ENCODE data around the gene DDTL.
"Not testable (repeated sequence)": the region's sequence is repeated elsewhere in the genome, so short reads cannot be mapped to it uniquely, and the experiment has no call there.

Gene DDTL

DNA sequence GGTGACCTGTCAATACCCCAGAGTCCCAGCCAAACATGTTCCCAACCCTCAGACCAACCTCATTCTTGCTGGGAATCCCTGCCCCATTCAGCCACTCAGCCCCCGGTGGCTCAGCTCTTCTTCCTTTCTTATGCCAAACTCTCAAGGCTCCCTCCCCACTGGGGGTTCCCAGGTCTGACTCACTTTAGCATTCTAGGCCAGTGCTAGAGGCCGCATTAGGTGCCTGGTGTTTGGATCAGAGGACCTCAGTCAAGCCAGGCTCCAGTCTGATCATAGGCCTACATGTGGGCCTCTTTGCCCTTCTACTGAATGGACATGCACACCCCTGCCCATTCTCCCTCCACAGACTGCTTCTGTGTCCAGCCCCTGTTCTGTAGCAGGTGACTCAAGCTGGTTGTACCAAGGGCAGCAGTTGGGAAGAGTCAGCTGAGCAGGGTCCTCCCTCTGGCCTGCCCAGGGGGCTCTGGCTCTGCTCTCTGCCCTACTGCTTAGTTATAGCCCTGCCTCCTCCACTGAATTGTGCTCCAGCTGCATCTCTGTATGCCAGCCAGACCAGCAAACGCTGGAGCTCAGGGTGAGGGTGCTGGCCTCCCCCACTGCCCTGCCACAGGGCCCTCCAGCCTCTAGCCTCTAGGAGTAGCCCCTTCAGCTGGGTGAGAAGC is 23.0 kb downstream of the DDTL start:
- H3K4me3 ChIP-seq (ENCODE audit: low read length); DNase-seq; H3K4ac ChIP-seq (ENCODE audit: low read depth, low read length); H3K27ac ChIP-seq (ENCODE audit: low read depth, low read length); H4K8ac ChIP-seq (ENCODE audit: low read depth, low read length); H3K4me2 ChIP-seq (ENCODE audit: low read length); H2BK120ac ChIP-seq (ENCODE audit: low read depth, low read length); H2BK15ac ChIP-seq (replicated peaks; ENCODE audit: low read depth); H3K4me1 ChIP-seq (ENCODE audit: control insufficient read depth, low read depth, low read length); H3K9ac ChIP-seq (ENCODE audit: low read length); H3K23ac ChIP-seq (ENCODE audit: low read length); H3K56ac ChIP-seq (ENCODE audit: low read length); H3K36me3 ChIP-seq (ENCODE audit: control insufficient read depth, insufficient read depth, low read length); H4K5ac ChIP-seq (ENCODE audit: low read length); H3K79me2 ChIP-seq (ENCODE audit: control insufficient read depth, insufficient read depth, low read length); H3K79me1 ChIP-seq (ENCODE audit: low read length); H3K27me3 ChIP-seq (ENCODE audit: insufficient read depth, low read length, poor library complexity); H2AK5ac ChIP-seq (ENCODE audit: low read length); H3K18ac ChIP-seq (ENCODE audit: low read length); H2BK5ac ChIP-seq (ENCODE audit: low read length): not testable (repeated sequence)
- WGBS (ENCODE audit: extremely low coverage, insufficient coverage, low lambda C conversion rate), result no CpG with 5 or more reads among the region's 3 CpGs

DNA sequence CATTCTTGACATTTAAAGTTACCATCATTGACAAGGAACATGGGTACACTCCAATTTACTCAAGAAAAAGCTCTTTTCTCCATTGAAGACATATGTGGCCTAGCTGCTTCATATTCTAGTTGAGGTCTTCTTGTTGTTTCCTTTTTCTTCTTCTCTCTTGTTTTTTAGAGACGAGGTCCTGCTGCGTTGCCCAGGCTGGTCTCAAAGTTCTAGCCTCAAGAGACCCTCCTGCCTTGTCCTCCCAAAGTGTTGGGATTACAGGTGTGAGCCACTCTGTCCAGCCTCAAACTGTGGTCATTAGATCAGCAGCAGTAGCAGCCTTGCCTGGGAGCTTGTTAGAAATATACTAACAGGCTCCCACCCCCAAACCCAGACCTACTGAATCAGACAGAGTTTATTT is 26.4 kb downstream of the DDTL start:
- not testable (repeated sequence) for H3K9ac ChIP-seq (ENCODE audit: low read length); H2BK120ac ChIP-seq (ENCODE audit: low read depth, low read length); H3K56ac ChIP-seq (ENCODE audit: low read length); DNase-seq; H2BK5ac ChIP-seq (ENCODE audit: low read length); H3K4me1 ChIP-seq (ENCODE audit: control insufficient read depth, low read depth, low read length); H3K4ac ChIP-seq (ENCODE audit: low read depth, low read length); H3K18ac ChIP-seq (ENCODE audit: low read length); H3K79me2 ChIP-seq (ENCODE audit: control insufficient read depth, insufficient read depth, low read length); H3K36me3 ChIP-seq (ENCODE audit: control insufficient read depth, insufficient read depth, low read length); H4K8ac ChIP-seq (ENCODE audit: low read depth, low read length); H3K27me3 ChIP-seq (ENCODE audit: insufficient read depth, low read length, poor library complexity); H2AK5ac ChIP-seq (ENCODE audit: low read length); H3K79me1 ChIP-seq (ENCODE audit: low read length); H3K23ac ChIP-seq (ENCODE audit: low read length); H2BK15ac ChIP-seq (replicated peaks; ENCODE audit: low read depth); H3K27ac ChIP-seq (ENCODE audit: low read depth, low read length); H4K5ac ChIP-seq (ENCODE audit: low read length); H3K4me2 ChIP-seq (ENCODE audit: low read length); H3K4me3 ChIP-seq (ENCODE audit: low read length)
- no CpG with 5 or more reads among the region's 2 CpGs for WGBS (ENCODE audit: extremely low coverage, insufficient coverage, low lambda C conversion rate)

DNA sequence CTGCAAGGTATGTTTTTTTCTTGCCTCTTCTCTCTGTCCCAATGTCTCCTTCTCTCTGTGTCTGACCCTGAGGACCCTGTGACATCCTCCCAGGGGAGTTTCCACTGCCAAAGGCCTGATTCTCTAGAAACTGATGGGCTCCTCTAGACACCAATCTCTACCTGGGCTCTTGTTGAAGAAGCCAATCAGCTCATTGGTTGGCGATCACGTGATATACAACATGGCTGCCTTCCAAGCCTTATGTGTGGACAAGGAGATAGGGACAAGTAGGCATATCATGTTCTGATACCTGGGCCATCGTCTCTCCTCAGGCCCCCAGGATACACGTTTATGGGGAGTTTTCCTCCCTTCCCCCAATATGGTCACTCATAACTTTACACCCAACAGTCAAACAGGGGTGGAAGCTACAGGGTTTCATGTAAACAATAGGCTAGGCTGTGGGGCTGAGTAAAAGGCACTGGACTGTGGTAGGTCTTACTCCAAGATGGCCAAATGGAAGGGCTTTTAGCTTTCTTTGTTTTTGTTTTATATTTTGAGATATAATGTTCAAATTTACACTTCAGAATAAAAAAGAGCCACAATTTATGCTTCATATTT is 27.0 kb downstream of the DDTL start:
- H3K4me3 ChIP-seq (ENCODE audit: low read length), result not testable (repeated sequence)
- no CpG with 5 or more reads among the region's 4 CpGs for WGBS (ENCODE audit: extremely low coverage, insufficient coverage, low lambda C conversion rate)

DNA sequence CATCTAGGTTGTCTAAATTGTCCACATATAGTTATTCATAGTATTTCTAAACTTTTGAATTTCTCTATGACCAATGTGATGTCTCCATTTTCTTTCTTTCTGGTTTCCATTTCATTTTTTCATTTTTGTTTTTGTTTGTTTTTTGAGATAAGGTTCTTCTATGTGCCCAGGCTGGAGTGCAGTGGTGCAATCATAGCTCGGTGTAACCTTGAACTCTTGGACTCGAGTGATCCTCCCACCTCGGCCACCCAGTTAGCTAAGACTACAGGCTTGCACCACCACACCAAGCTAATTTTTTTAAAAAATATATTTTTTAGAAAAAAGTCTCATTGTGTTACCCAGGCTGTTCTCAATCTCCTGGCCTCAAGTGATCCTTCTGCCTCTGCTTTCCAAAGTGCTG is 30.4 kb downstream of the DDTL start:
- Histone ChIP-seq H3K18ac (ENCODE audit: low read length) (no peak overlapping the region), H3K79me1 (ENCODE audit: low read length) (no peaks in the 10 kb centered on the region), H3K79me2 (ENCODE audit: control insufficient read depth, insufficient read depth, low read length) (no peaks in the 10 kb centered on the region), H4K5ac (ENCODE audit: low read length) (no peak overlapping the region), H3K9ac (ENCODE audit: low read length) (no peak overlapping the region), H3K4ac (ENCODE audit: low read depth, low read length) (no peak overlapping the region), H3K27me3 (ENCODE audit: insufficient read depth, low read length, poor library complexity) (no peaks in the 10 kb centered on the region), H3K4me1 (ENCODE audit: control insufficient read depth, low read depth, low read length) (no peaks in the 10 kb centered on the region), H2AK5ac (ENCODE audit: low read length) (no peak overlapping the region), H3K56ac (ENCODE audit: low read length) (no peak overlapping the region), H4K8ac (ENCODE audit: low read depth, low read length) (no peak overlapping the region), H2BK5ac (ENCODE audit: low read length) (no peak overlapping the region), H3K23ac (ENCODE audit: low read length) (no peak overlapping the region), H3K4me3 (ENCODE audit: low read length) (no peak overlapping the region), H3K4me2 (ENCODE audit: low read length) (no peak overlapping the region), H2BK120ac (ENCODE audit: low read depth, low read length) (no peak overlapping the region), H3K36me3 (ENCODE audit: control insufficient read depth, insufficient read depth, low read length) (no peaks in the 10 kb centered on the region), H3K27ac (ENCODE audit: low read depth, low read length) (no peak overlapping the region), H2BK15ac (replicated peaks; ENCODE audit: low read depth) (no peak overlapping the region)
- DNase-seq, result no peak
- no CpG with 5 or more reads among the region's 3 CpGs for WGBS (ENCODE audit: extremely low coverage, insufficient coverage, low lambda C conversion rate)

More for the DNA sequence above, 27.0 kb downstream of the DDTL start:
- not testable (repeated sequence) for H3K27me3 ChIP-seq (ENCODE audit: insufficient read depth, low read length, poor library complexity); H3K23ac ChIP-seq (ENCODE audit: low read length); H3K27ac ChIP-seq (ENCODE audit: low read depth, low read length); DNase-seq; H4K5ac ChIP-seq (ENCODE audit: low read length); H3K9ac ChIP-seq (ENCODE audit: low read length); H2BK120ac ChIP-seq (ENCODE audit: low read depth, low read length); H3K56ac ChIP-seq (ENCODE audit: low read length); H3K18ac ChIP-seq (ENCODE audit: low read length); H3K4me2 ChIP-seq (ENCODE audit: low read length); H3K79me1 ChIP-seq (ENCODE audit: low read length); H3K4me1 ChIP-seq (ENCODE audit: control insufficient read depth, low read depth, low read length); H3K36me3 ChIP-seq (ENCODE audit: control insufficient read depth, insufficient read depth, low read length); H2BK5ac ChIP-seq (ENCODE audit: low read length); H2BK15ac ChIP-seq (replicated peaks; ENCODE audit: low read depth); H2AK5ac ChIP-seq (ENCODE audit: low read length); H3K79me2 ChIP-seq (ENCODE audit: control insufficient read depth, insufficient read depth, low read length); H3K4ac ChIP-seq (ENCODE audit: low read depth, low read length); H4K8ac ChIP-seq (ENCODE audit: low read depth, low read length)

DNA sequence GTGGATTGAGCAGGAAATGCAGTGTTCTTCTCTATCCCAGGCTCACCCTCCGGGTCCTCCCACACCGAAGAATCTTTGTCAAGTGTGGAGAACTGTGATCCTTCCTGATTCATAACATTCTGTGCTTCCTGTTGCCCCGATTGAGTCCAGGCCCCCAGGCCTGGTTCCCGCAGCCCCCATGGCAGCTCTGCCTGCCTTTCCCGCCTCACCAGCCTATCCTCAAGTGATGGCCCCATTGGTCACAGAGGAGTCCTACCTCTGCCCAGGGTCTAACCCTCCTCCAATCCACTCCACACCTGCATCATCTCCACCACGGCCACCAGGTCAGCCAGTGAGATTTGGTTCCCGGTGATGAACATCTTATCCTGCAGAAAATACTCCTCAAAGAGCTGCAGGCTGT is 33.1 kb downstream of the DDTL start:
- not testable (repeated sequence) for DNase-seq; H3K56ac ChIP-seq (ENCODE audit: low read length); H3K27me3 ChIP-seq (ENCODE audit: insufficient read depth, low read length, poor library complexity); H3K23ac ChIP-seq (ENCODE audit: low read length); H3K4me2 ChIP-seq (ENCODE audit: low read length); H3K4ac ChIP-seq (ENCODE audit: low read depth, low read length); H2BK5ac ChIP-seq (ENCODE audit: low read length); H3K27ac ChIP-seq (ENCODE audit: low read depth, low read length); H3K79me1 ChIP-seq (ENCODE audit: low read length); H3K4me3 ChIP-seq (ENCODE audit: low read length); H3K4me1 ChIP-seq (ENCODE audit: control insufficient read depth, low read depth, low read length); H2AK5ac ChIP-seq (ENCODE audit: low read length); H3K18ac ChIP-seq (ENCODE audit: low read length); H4K8ac ChIP-seq (ENCODE audit: low read depth, low read length); H4K5ac ChIP-seq (ENCODE audit: low read length); H3K36me3 ChIP-seq (ENCODE audit: control insufficient read depth, insufficient read depth, low read length); H2BK120ac ChIP-seq (ENCODE audit: low read depth, low read length); H3K9ac ChIP-seq (ENCODE audit: low read length); H2BK15ac ChIP-seq (replicated peaks; ENCODE audit: low read depth); H3K79me2 ChIP-seq (ENCODE audit: control insufficient read depth, insufficient read depth, low read length)
- no CpG with 5 or more reads among the region's 7 CpGs for WGBS (ENCODE audit: extremely low coverage, insufficient coverage, low lambda C conversion rate)

DNA sequence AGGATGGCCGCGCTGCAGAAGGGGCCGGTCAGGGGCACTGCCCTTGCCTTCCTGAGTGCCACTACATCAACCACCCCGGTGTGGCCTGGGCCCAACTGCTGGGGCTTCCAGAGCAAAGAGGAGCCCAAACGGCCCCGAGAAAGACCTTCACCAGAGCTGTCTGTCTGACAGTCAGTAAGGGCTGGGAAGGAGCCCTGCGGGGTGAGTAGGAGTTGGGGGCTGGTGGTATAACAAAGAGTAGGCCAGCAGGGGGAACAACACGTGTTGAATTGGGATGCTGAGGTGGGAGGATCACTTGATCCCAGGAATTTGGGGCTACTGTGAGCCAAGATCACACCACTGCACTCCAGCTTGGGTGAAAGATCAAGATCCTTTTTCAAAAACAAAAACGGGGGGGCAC is 34.6 kb downstream of the DDTL start:
- Histone ChIP-seq H3K27me3 (ENCODE audit: insufficient read depth, low read length, poor library complexity) (no peaks in the 10 kb centered on the region), H3K4me1 (ENCODE audit: control insufficient read depth, low read depth, low read length) (no peaks in the 10 kb centered on the region), H3K9ac (ENCODE audit: low read length) (no peak overlapping the region), H3K27ac (ENCODE audit: low read depth, low read length) (no peak overlapping the region), H3K79me2 (ENCODE audit: control insufficient read depth, insufficient read depth, low read length) (no peaks in the 10 kb centered on the region), H2BK15ac (replicated peaks; ENCODE audit: low read depth) (no peak overlapping the region), H4K8ac (ENCODE audit: low read depth, low read length) (no peak overlapping the region), H3K36me3 (ENCODE audit: control insufficient read depth, insufficient read depth, low read length) (no peaks in the 10 kb centered on the region), H2BK5ac (ENCODE audit: low read length) (no peak overlapping the region), H3K4me2 (ENCODE audit: low read length) (no peak overlapping the region), H3K79me1 (ENCODE audit: low read length) (no peaks in the 10 kb centered on the region), H3K4ac (ENCODE audit: low read depth, low read length) (no peak overlapping the region), H2BK120ac (ENCODE audit: low read depth, low read length) (no peak overlapping the region), H3K56ac (ENCODE audit: low read length) (no peak overlapping the region), H3K18ac (ENCODE audit: low read length) (no peak overlapping the region), H3K23ac (ENCODE audit: low read length) (no peak overlapping the region), H4K5ac (ENCODE audit: low read length) (no peak overlapping the region), H2AK5ac (ENCODE audit: low read length) (no peak overlapping the region), H3K4me3 (ENCODE audit: low read length) (no peak overlapping the region)
- DNase-seq, result peak; percentile 45
- WGBS (ENCODE audit: extremely low coverage, insufficient coverage, low lambda C conversion rate), result no CpG with 5 or more reads among the region's 9 CpGs

All from mesendoderm (in vitro differentiated cells).